HUES64 (cell line): ENCODE data around the gene CCR1.
"Not testable (repeated sequence)": the region's sequence is repeated elsewhere in the genome, so short reads cannot be mapped to it uniquely, and the experiment has no call there.

Source experiments
- H3K27ac ChIP-seq: 2 replicates; pipeline ENCODE4 v1.7.0; 2013; ENCODE audit warnings: low read depth, low read length, inconsistent platforms
- H3K27me3 ChIP-seq: 2 replicates; pipeline ENCODE4 v1.6.1; 2013; ENCODE audit warnings: mild to moderate bottlenecking, low read length; ENCODE audit not compliant: insufficient read depth
- H3K36me3 ChIP-seq: 2 replicates; pipeline ENCODE4 v1.6.1; 2013; ENCODE audit warnings: mild to moderate bottlenecking, low read length; ENCODE audit not compliant: insufficient read depth
- H3K4me1 ChIP-seq: 2 replicates; pipeline ENCODE4 v1.6.1; 2013; ENCODE audit warnings: mild to moderate bottlenecking, low read length, moderate library complexity; ENCODE audit not compliant: insufficient read depth
- H3K4me3 ChIP-seq: 2 replicates; pipeline ENCODE4 v1.5.1; 2013; ENCODE audit warnings: mild to moderate bottlenecking, low read length, moderate library complexity
- H3K9ac ChIP-seq: 2 replicates; pipeline ENCODE4 v1.6.1; 2013; ENCODE audit warnings: mild to moderate bottlenecking, low read depth, low read length
- H3K9me3 ChIP-seq: 2 replicates; pipeline ENCODE4 v1.6.1; 2013; ENCODE audit warnings: low read depth, low read length; ENCODE audit not compliant: insufficient read depth
- WGBS: fragments of 150-250, 120-280 bp; methylation state at CpG from one replicate; pipeline ENCODE4 v1.1.7; 2013; ENCODE audit warnings: missing lambda C conversion rate; 5-methylcytosine and 5-hydroxymethylcytosine counted together

Gene CCR1

DNA sequence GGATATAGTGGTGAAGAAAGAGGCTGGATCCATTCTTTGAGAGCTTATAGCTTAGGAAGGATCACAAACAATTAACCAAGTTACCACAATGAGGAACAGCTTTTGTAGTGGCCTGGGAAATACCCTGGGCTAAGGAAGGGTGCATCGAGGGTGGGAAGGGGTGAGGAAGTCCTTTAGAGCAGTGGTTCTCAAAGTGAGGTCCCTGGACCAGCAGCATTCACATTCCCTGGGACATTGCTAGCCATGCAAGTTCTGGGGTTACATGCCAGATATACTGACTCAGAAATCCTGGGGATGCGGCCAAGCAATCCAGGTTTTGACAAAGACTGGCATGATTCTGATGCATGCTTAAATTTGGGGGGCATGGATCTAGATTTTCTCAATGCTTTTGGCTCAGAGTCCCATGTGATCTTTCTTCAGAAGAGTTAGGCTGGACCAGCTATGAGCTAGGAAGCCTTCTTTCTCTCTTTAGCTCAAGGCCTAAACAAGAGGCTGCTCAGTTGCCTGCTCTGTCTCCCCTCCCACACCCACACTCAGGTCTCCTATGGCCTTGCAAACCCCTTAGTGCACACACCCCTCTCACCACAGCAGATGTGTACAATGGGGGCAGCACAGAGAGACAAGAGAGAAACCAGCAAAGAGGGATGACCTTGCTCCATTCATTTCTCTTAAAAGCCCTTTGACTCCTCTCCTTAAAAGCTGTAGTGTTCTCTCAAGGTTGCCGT is 1.8 kb upstream of the CCR1 start:
- Histone ChIP-seq H3K27me3 (no peaks in the 10 kb centered on the region), H3K9ac (no peak overlapping the region), H3K36me3 (no peaks in the 10 kb centered on the region), H3K27ac (no peak overlapping the region), H3K4me3 (no peak overlapping the region), H3K4me1 (peaks cover 9% of the 10 kb centered on the region; the same call in 1 of the 2 replicates), H3K9me3 (no peaks in the 10 kb centered on the region)
- WGBS, result 97% methylated on average over 3 of the region's 3 CpGs

DNA sequence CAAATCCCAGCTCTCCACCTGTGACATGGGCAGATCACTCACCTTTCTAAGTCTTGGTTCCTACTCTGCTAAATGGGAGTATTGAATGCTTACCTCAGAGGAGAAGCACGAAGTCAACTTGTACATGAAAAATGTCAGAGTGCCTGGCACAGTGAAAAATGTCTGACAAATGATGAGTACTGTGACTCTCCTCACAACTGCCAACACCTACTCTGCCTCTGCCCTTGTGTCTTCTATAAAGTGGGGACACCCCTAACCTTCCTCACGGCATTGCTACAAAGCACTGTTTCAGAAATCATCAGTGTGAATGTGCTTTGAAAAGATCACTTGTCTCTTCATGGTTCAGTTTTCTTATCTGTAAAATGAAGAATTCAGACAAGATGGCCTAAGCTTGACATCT is 940 bp upstream of the CCR1 start:
- H3K27ac ChIP-seq, result no peak overlapping the region
- no peak overlapping the region for H3K9ac ChIP-seq
- H3K36me3 ChIP-seq, result no peaks in the 10 kb centered on the region
- H3K27me3 ChIP-seq, result no peaks in the 10 kb centered on the region
- H3K9me3 ChIP-seq, result no peaks in the 10 kb centered on the region
- H3K4me3 ChIP-seq, result no peak overlapping the region
- peaks cover 9% of the 10 kb centered on the region; the same call in 1 of the 2 replicates for H3K4me1 ChIP-seq
- WGBS, result 68% methylated on average over 2 of the region's 2 CpGs

DNA sequence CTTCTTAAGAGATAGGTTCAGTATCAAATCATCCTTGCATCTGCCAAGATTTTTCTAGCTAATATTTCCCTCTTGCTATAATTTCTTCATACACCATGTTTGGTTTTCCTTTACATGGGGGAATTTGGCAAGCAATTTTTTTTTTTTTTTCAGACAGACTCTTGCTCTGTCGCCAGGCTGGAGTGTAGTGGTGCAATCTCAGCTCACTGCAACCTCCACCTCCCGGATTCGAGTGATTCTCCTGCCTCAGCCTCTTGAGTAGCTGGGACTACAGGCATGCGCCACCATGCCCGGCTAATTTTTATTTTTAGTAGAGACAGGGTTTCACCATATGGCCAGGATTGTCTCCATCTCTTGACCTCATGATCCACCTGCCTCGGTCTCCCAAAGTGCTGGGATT is 599 bp downstream of the CCR1 start:
- not testable (repeated sequence) for H3K27me3 ChIP-seq, H3K9ac ChIP-seq, H3K4me3 ChIP-seq, H3K4me1 ChIP-seq, H3K27ac ChIP-seq, H3K9me3 ChIP-seq, H3K36me3 ChIP-seq
- 94% methylated on average over 6 of the region's 6 CpGs for WGBS

DNA sequence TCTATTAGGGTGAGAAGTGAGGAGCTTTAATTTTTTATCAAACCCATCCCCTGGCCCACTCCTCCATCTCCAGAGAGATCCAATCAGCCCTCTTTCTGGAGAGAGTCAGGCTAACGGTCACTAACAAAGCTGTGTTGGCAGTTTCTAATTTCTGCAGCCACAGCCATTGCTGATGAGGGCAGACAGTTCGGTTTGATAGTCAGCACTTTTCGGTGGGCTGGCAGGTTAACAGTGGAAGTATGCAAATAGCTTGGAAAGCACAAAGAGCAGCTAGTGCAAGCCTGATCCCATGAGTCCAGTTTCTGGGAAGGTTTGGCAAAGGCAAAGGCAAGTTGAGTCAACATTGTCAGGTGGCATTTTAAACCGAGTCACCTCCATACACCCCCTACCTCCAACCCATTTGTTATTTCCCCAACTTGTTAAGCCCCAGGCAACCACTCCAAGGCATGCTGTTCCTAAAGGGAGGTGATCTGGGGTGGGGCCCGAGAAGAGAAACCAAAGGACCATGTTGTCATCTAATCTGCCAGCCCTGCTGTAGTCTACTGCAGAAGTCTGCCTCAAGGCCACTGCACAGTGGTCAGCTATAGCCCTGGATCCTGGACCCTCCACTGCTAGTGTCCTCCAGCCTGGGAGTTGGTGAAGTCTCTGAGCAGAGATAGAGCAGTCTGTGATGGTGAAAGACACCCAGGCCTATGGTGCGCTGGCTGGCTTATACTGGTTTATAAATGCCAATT is 1.7 kb downstream of the CCR1 start:
- 87% methylated on average over 6 of the region's 6 CpGs for WGBS
- Histone ChIP-seq H3K36me3 (no peaks in the 10 kb centered on the region), H3K9me3 (no peaks in the 10 kb centered on the region), H3K9ac (no peak overlapping the region), H3K27me3 (no peaks in the 10 kb centered on the region), H3K4me1 (peaks cover 9% of the 10 kb centered on the region; the same call in 1 of the 2 replicates), H3K27ac (no peak overlapping the region), H3K4me3 (no peak overlapping the region)

DNA sequence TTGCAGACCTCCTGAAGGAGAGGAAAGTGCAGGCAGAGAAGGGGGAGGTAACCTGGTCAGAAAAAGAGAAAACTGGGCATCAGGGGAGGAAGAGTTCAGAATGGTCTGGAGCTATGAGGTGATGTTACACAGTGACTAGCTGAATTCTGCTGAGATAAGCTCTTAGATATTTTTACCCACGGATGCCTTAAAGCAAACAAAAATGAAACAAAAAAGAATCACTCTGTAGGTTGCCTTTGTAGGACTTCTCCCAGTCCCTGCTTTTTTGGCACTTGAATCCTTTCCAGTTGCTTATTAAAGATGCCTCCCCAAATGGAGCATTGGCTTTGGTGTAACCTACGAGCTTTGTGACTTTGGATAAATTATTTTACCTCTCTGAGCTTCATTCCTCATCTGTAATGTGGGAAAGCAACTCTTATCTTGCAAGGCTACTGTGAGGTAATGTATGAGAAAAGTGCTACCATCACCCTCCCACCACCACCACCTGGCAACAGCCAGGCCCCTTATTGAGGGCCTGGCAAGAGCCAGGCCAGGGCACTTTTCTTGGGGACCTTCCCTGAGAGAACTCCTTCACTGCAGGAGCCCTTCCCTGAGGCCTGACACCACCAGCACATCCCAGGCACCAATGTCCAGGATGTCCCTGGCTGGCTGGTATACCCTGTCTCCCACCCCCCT is 2.7 kb downstream of the CCR1 start:
- no peaks in the 10 kb centered on the region for H3K36me3 ChIP-seq
- H3K9ac ChIP-seq, result no peak overlapping the region
- peaks cover 9% of the 10 kb centered on the region; the same call in 1 of the 2 replicates for H3K4me1 ChIP-seq
- H3K27me3 ChIP-seq, result no peaks in the 10 kb centered on the region
- H3K4me3 ChIP-seq, result no peak overlapping the region
- WGBS, result 83% methylated on average over 2 of the region's 2 CpGs
- no peaks in the 10 kb centered on the region for H3K9me3 ChIP-seq
- H3K27ac ChIP-seq, result no peak overlapping the region

DNA sequence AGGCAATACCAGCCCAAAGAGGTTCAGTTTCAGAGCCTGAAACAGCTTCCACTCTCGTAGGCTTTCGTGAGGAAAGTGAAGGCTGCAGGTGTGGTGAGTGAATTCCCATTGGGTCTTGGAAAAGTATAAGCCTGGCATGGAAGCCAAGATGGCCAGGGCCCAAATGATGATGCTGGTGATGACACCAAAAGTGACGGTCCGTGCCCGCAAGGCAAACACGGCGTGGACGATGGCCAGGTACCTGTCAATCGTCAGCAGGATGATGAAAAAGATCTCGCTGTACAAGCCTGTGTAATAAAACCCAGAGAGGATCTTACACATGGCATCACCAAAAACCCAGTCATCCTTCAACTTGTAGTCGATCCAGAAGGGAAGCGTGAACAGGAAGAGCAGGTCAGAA is 4.4 kb downstream of the CCR1 start:
- 97% methylated on average over 12 of the region's 12 CpGs for WGBS
- Histone ChIP-seq H3K4me3 (no peak overlapping the region), H3K27me3 (no peaks in the 10 kb centered on the region), H3K4me1 (peaks cover 9% of the 10 kb centered on the region; the same call in 1 of the 2 replicates), H3K9me3 (no peaks in the 10 kb centered on the region), H3K36me3 (no peaks in the 10 kb centered on the region), H3K27ac (no peak overlapping the region), H3K9ac (no peak overlapping the region)

DNA sequence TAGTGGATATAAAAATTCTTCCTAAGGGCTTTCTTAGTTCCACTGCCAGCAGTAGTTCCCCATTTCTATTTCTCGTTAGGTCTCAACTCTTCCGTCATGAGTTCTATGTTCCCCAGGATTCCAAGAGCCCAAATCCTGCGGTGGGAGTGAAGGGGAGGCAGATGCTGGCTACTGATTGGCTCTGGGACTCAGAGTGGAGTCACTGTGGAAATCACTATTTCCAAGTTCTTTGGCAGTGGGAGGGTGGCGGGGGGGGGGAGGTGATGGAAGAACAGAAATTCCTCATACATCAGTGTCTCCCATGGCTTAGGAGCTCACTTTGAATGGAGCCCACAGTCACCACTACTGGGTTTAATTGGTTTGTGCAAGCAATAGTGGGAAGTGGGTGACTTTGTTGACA is 5.6 kb downstream of the CCR1 start:
- H3K9ac ChIP-seq, result no peak overlapping the region
- H3K36me3 ChIP-seq, result no peaks in the 10 kb centered on the region
- H3K4me3 ChIP-seq, result no peak overlapping the region
- no peaks in the 10 kb centered on the region; the same call in 1 of the 2 replicates for H3K9me3 ChIP-seq
- no peaks in the 10 kb centered on the region for H3K27me3 ChIP-seq
- 91% methylated on average over 4 of the region's 4 CpGs for WGBS
- no peak overlapping the region for H3K27ac ChIP-seq
- H3K4me1 ChIP-seq, result peaks cover 5% of the 10 kb centered on the region; the same call in 1 of the 2 replicates

DNA sequence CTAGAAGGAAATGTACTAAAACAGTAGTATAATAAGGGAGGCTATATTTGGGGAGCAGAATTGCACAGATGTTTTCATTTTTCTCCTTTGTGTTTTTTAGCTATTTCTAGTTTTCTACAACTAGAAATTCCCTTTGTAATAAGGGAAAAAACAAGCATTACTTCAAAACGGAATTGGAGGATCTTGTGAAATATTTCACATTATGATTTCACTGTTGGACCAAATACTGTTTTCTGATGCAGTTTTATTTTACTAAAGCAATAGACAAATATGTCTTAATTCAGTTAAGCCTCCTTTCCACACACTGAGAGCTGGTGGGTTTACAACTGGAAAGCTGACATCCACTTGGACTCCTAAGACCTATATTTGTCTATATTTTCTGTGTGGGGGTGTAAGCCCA is 7.3 kb downstream of the CCR1 start:
- no CpG with 5 or more reads among the region's 1 CpG for WGBS
- H3K27me3 ChIP-seq, result no peaks in the 10 kb centered on the region
- H3K9ac ChIP-seq, result no peak overlapping the region
- peaks cover 3% of the 10 kb centered on the region; the same call in 1 of the 2 replicates for H3K9me3 ChIP-seq
- H3K36me3 ChIP-seq, result no peaks in the 10 kb centered on the region
- no peaks in the 10 kb centered on the region for H3K4me1 ChIP-seq
- H3K4me3 ChIP-seq, result no peak overlapping the region
- H3K27ac ChIP-seq, result no peak overlapping the region

DNA sequence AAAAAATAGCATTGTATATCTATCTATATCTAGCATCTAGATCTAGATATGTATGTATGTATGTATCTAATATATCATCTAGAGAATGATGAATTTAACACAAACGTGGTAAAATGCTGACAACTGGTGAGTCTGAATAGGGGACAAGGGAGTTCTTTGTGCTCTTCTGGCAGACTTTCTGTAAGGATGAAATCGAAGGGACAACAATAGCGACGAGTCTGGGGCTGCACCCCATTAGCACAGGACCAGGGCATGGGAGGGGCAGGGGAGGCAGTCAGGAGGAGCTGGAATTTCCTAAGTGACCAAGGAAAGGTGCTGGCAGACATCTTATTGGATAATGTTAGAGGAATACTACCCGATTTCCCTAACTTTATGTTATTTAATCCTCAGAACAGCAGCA is 7.9 kb downstream of the CCR1 start:
- no peaks in the 10 kb centered on the region for H3K4me1 ChIP-seq
- no peaks in the 10 kb centered on the region for H3K36me3 ChIP-seq
- WGBS, result 91% methylated on average over 4 of the region's 5 CpGs
- no peak overlapping the region for H3K27ac ChIP-seq
- no peak overlapping the region for H3K9ac ChIP-seq
- H3K9me3 ChIP-seq, result peaks cover 3% of the 10 kb centered on the region; the same call in 1 of the 2 replicates
- no peak overlapping the region for H3K4me3 ChIP-seq
- no peaks in the 10 kb centered on the region for H3K27me3 ChIP-seq

DNA sequence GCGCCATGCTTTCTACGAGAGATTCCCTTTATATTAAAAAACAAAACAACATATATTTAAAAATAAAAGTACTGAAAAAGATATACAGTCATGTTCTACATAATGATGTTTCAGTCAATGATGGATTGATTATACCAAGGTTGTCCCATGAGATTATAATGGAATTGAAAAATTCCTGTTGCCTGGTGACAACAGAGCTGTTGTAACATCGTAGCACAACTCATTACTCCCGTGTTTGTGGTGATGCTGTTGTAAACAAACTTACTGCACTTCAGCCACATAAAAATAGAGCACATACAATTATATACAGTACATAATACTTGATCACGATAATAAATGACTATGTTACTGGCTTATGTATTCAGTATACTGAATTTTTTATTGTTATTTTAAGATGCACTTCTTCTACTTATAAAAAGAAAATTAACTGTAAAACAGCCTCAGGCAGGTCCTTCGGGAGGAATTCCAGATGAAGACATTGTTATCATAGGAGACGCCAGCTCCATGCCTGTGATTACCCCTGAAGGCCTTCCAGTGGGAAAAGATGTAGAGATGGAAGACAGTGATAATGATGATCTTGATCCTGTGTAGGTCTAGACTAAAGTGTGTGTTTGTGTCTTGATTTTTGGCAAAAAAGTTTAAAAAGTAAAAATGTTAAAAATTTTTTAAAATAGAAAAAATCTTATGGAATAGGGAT is 11.7 kb downstream of the CCR1 start:
- Histone ChIP-seq H3K9ac (no peak overlapping the region), H3K4me3 (no peak overlapping the region), H3K27ac (no peak overlapping the region), H3K36me3 (no peaks in the 10 kb centered on the region), H3K27me3 (no peaks in the 10 kb centered on the region), H3K9me3 (peaks cover 23% of the 10 kb centered on the region), H3K4me1 (no peaks in the 10 kb centered on the region)
- 95% methylated on average over 4 of the region's 7 CpGs for whole genome bisulfite sequencing
